GM18498 (cell line): Measurements from ENCODE around the gene SHCBP1.
A peak's percentile ranks its signal among the peaks of the same experiment; 100 is the strongest.
"Not testable (repeated sequence)": the region's sequence is repeated elsewhere in the genome, so short reads cannot be mapped to it uniquely, and the experiment has no call there.

ENCODE experiments used
- ATAC-seq: cut with Tn5 transposase; IDR thresholded peaks from one replicate; pipeline ENCODE4 v1.9.1; 2021; ENCODE audit warnings: mild to moderate bottlenecking, moderate library complexity; ENCODE audit not compliant: unreplicated experiment

The SHCBP1 gene

DNA sequence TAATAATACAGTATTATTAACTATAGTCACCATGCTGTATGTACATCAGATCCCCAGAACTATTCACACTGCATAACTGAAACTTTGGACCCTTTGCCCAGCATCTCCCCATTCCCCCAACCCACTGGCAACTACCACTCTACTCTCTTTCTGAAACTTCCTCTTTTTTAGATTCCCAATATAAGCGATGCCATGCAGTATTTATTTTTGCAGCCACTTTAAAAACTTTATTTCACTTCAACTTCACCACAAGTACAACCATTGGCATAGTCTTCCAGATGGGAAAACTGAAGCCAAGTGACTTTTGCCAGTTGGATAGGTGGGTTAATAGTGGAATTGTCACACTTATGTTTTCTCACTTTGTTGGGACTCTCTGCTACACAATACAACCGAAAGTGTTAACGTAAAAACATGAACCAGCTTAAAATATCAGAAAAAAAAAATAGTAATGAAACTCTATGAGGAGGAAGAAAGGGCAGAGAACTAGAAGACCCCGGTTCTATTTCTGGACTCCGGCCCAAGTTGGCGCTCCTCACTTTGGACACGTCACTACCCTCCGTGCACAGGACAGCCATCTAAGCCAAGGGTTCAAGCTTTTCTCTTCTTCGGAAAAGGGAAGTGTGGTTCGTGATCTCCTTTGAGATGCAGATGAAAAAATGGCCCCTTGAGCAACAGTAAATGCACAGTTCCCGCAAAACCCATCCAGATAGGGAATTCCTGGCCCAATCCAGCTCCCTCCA is 743 bp downstream of the SHCBP1 start:
- peak; percentile 22 for ATAC-seq

DNA sequence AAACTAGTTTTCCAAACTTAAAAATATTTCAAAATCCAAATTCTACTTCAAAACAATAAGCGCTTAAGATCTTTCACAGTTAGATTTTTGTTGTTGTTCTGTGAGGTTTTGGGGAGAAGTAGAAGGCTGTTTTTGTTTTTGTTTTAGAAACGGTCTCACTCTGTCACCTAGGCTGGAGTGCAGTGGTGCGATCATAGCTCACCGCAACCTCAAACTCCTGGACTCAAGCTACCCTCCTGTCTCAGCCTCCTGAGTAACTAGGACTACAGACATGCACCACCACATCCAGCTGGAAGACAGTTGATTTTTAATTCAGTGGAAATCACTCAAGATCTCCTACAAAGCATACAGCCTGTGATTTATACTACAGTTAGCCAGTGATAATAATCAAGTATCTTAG is 2.7 kb downstream of the SHCBP1 start:
- ATAC-seq, result no peak

DNA sequence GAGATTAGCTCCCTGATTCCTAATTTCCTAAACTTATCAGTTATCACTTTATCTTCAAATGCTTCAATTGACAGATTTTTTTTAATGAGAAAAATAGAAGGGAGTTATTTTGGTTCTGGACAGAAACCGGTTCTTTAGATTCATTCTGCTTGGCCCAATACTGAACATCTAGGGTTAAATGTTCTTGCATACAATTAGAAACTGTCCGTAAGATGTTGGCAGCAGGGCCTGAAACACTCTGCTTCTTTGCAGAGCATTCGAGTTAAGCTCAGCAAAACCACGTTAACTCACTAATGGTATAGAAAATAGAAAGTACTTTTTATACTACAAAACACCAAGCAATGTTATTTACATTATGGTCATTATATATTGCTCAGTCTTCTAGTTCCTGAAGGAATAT is 7.2 kb downstream of the SHCBP1 start:
- ATAC-seq, result no peak

DNA sequence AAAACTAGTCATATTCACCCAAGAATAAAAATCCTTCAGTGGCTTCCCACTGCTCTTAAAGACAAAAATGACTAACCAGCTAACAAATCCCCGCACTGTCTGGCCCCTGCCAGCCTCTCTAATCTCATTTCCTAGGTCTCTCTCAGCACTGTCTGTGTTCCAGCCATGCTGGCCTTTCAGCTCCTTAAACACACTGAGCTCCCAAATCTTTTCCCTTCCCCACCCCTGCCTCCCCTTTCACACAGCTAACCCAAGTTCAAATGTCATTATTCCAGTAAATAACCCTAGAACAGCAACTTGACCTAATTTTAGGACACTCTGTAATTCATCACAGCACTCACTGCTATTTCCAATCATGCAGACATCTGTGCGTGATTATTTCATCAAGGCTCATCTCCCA is 7.8 kb downstream of the SHCBP1 start:
- no peak for ATAC-seq

DNA sequence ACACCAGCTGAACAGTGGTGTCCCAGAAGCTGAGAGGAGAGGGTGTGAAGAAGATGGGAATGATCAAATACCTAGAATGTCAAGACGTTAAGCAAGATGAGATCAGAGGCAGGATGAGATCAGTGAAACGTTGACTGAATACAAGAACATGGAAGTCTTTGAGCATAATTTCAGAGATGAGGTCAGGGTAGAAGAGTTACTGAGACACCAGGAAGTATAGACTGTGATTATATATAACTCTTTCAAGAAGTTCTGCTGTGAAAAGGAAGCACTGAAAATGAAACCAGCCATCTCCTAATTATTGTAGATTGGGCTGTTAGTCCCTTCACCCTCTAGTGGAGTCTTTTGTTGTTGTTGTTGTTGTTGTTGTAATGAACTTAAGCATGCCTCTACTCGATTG is 9.1 kb downstream of the SHCBP1 start:
- peak; percentile 70 for ATAC-seq

DNA sequence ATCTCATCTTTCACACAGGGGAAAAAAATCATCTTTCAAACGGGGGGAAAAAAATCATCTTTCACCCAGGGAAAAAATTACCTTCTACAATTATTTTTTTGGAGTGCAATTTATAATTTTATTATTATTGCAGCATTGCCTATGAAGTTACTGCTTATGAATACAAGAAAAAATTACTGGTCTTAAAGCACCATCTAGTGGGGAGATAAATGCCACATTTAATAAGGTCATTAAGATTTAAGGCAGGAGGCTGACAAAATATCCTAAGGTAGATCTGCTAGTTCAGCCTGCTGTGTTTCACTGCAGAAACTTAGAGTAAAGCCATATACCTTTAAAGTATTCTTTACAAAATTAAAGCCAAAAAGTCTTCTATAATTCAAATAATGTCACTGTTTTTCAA is 13.7 kb downstream of the SHCBP1 start:
- ATAC-seq, result no peak

DNA sequence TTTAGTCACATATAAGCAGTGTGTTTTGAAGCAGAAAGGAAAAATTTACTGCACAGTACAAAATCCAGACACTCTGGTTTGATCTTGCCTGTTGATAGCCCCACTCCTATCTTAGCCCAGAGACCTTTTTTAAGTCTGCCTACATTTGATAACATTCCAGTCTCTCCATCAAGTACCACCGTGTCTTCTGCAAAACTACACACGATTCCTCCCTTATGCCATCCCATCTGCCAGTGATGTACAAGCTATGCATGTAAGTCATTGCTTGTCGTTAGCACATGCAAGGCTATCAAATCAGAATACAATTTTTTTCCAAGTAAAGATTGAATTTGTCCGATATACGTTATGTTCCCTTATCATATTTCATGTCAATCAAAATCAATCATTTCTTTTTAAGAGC is 14.9 kb downstream of the SHCBP1 start:
- ATAC-seq, result no peak

DNA sequence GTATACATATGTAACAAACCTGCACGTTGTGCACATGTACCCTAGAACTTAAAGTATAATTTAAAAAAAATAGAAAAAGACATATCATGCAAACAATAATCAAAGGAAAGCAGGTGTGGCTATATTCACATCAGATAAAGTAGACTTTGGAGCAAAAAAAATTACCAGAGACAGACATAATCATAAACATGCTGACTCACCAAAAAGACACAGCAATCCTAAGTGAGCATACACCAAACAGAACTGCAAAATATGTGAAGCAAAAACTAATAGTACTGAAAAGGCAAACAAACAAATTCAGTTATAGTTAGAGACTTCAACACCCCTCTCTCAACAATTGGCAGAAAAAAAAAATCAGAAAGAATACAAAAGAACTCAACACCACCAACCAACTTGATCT is 29.9 kb downstream of the SHCBP1 start:
- no peak for ATAC-seq

DNA sequence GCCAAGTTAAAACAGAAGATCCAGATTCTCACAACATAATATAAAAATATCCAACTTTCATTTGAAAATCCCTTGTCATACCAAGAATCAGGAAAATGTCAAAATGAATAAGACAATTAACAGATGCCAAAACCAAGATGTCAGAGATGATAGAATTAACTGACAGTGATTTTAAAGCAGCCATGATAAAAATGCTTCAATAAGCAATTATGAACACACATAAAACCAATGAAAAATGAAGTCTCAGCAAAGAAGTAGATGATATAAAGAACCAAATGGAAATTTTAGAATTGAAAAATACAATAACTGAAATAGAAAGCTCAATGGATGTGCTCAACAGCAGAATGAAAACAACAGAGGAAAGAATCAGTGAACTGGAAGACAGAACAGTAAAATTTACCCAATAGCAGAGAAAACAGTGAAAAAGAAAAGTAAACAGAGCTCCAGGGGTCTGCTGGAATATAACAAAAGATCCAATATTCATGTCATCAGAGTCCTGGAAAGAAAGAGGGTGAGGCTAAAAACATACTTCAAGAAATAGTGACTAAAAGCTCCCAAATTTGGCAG is 35.1 kb downstream of the SHCBP1 start:
- no peak for ATAC-seq

DNA sequence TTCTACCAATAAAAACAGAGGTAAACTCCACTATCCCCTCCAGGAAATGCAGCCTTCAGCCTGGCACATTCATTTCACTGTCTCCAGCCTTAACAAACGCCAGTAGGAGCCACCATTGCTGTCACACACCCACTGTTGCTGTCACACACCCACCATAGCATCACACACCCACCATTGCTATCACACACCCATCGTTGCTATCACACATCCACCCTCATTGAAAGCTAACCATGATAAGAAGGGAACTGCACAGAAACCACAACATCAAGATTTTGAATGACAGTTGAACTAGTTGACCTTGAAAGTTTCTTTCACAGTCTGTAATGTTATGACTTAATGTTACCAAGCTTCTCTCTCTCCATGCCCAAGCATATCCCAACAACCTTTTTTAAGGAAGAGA is 38.1 kb downstream of the SHCBP1 start:
- no peak for ATAC-seq

DNA sequence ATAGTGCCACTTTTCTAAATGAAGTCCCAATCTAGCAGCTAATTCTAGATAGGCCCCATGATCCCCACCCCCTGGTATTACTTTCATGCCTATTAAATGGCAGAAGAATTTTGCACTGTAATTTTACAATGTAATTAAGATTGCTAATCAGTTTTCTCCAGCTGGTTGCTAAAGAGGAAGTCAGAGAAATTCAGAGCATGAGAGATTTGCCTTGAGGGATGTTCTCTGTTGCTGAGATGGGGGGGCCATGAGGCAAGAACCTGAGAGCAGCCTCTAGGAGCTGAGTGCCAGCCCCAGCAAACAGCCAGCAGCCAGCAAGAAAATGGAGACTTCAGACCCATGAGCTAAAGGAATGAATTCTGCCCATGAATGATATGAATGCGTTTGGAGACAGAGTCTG is 38.9 kb downstream of the SHCBP1 start:
- no peak for ATAC-seq

DNA sequence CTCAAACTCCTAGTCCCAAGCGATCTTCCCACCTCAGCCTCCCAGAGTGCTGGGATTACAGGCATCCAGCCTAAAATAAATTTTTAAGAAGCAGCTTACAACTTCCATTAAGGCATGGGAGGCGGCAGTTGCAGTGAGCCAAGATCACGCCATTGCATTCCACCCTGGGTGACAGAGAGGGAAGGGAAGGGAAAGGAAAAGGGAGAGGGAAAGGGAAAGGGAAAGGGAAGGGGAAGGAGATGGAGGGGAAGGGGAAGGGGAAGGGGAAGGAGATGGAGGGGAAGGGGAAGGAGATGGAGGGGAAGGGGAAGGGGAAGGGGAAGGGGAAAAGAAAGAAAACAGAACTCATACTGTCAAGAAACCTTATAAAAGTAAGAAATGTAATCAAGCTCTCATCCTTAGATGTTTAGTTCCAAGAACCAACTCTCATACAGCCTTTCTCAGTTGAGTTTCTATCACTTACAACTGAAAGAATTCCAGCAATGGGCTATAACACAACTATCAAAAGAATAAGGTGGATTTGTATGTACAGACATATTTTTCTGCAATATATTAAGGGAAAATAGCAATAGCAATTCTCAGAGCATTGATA is 43.1 kb downstream of the SHCBP1 start:
- ATAC-seq, result no peak

DNA sequence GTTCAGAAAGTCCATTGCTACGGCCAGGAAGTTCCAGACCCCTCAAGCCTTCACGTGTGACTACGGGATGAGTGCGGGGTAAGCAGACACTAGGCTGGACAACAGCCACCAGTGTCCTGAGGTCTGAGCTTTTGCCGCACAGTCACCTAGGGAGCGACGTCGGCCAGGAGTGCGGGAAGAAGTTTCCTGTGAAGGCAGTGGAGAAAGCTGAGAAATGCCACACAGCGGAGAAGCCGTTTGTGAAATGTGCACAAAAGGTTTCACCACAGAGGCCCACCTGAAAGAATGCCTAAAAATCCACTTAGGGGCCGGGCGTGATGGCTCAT is 47.4 kb downstream of the SHCBP1 start:
- no peak for ATAC-seq

DNA sequence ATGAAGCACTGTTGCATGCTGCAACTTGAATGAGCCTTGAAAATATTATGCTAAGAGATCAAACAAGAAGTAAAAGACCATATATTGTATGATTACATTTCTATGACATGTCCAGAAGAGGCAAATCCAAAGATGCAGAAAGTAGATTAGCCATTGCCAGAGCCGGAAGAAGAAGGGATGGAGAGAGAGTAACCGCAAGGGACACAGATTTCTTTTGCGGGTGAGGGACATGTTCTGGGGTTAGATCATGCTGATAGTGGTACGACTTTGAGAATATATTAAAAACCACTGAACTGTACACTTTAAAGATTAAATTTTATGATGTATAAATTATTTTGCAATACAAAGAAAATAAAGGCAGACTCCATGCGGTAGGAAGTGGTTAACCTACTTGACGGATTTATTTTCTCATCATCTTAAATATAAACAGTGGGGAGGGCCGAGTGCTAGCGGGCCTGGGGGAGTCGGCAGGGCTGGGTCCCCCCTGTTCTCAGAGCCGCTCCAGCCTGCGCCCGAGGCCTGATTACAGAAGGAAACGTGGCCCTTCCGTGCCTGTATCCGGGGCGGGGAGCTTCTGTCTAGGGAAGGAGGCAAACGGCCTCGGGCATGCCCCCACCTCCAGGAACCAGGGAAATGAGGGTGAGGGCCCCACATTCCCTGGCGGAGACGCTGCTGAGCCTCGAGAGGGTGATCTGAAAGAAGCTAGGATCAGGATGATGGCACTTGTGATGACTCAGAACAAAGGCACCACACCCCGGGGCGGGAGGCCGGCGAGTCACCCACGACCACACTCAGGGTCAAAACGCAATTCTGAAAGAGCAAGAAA is 48.0 kb downstream of the SHCBP1 start:
- ATAC-seq, result no peak

DNA sequence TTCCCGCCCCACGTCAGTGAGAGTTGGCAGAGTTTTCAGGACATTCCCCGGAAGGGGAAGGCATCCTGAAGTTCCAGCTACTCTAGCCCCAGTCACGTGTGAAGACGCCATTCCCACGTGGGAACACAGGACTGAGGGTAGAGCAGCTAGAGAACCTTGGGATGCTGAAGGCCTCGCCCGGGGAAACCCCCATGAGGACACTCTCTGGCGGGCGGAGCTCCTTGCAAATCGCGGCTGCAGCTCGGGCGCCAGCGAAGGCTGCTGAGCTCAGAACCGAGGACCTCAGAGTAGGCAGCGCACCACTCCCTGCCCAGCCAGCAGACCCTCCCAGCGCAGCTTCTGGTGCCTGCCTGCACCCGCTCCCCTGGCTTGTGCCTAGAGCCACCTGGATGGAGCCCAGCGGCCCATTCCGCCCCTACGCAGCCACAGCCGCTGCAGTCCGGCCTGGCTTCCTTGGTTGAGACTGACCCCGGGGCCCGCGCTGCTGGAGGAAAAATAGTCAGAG is 51.9 kb downstream of the SHCBP1 start:
- ATAC-seq, result no peak

DNA sequence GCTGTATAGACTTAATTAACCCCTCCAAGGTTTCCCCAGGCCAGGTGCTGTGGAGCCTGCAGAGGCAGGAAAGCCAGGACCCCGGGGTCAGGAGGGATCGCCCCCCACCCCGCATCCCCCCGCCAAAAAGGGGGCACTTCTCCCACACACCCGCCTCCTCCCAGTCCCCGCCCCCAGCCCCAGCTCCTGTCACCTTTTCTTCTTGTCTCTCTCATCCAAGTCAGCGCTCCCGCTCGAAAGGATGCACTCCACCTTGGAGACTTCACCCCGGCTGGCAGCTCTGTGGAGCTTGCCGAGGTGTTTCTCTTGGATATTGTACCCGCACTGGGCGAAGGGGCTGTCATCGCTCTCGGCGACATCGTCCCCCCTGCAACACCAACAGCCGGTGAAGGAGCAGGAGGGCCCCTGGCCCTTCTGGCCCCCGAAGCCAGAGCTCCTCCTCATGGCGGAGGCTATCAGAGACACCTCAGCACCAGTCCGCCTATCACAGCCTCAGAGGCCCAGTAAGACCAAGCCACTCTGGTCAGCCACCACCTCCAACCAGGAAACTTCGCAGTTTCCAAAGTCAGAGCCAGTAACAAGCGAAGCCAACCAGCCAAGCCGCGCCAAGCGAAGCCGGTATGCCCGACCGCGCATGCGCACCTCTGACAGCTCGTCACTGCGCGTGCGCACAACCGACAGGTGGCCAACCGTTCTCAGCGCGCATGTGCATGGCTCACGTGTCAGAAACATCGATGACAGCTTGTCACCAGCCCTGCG is 52.5 kb downstream of the SHCBP1 start:
- ATAC-seq, result no peak

DNA sequence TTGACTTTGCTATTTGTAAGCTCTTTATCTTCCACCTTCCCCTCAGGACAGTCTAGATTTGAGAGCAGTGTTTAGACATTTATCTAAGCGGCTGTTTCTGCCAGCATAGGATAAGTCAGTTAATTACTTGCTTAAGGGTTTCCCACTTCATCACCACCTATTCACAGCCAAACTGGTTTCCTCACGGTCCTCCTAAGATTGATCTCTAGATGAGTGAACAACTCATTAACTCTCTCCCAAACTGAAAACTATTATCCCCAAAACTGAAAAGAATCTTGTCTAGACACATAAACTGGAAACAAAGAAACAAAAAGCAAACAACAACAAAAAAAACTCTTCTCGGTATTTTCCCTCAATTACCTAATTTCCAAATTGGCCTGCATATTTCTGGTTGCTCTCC is 58.2 kb downstream of the SHCBP1 start:
- ATAC-seq, result no peak

DNA sequence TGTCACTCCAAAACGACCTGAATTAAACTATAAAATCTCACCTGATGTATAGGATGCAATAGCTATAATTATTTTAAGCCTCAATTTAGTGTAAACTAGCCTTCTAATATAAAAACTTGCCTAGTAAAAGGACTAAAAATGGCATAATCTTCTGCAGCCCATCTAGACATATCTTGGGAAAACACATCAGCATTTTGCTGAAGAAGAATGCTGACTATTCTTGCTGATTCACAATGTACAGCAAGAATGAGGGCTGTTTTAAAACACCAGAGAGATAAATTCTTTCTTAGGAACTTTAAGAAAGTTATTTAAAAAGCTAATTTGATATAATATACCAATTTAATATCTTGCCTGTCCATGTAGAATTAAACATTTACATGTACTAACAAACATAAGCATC is 63.2 kb downstream of the SHCBP1 start:
- ATAC-seq, result no peak

DNA sequence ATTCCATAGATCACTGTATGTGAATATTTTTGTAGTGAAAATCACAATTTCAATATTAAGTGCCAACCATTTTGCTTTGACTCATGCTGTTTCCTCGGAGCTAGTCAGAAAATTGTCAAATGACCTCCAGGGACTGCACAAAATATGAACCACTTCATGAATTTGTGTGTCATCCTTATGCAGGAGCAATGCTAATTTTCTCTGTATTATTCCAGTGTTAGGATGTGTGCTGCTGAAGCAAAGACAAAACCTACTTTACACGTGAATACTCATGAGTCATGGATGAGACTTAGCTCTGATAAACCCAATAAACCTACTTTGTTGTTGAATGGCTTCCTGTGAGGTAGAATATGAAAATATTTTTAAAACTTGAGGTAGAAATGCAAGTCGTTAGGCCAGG is 65.2 kb downstream of the SHCBP1 start:
- ATAC-seq, result no peak

DNA sequence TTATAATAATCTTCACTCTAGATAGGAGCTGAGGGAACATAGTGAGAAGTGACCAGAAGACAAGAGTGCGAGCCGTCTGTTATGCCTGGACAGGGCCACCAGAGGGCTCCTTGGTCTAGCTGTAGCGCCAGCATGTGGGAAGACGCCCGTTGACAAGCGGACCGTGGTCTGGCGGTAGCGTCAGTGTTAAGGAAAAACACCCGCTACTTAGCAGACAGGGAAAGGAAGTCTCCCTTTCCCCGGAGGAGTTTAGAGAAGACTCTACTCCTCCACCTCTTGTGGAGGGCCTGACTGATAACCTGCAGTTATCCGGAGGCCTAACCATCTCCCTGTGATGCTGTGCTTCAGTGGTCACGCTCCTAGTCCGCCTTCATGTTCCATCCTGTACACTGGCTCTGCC is 66.7 kb downstream of the SHCBP1 start:
- not testable (repeated sequence) for ATAC-seq

DNA sequence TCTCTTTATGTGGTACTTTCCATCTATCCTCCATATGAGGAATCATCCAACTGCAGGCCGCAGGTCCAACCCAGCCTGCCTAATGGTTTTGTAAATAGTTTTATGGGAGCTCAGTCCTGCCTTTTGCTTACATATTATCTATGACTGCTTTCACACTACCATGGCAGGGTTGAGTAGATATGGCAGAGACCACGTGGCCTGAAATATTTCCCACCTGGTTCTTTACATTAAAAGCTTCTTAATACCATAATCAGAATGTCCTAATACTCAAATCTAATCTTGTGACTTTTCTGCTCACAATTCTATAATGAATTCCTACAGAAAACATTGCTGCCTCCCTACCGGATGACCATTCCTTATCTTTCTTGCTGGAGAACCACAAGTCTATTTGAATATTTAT is 71.7 kb downstream of the SHCBP1 start:
- ATAC-seq, result no peak
